Measurements from ENCODE around the gene PACRG.

Gene PACRG

DNA sequence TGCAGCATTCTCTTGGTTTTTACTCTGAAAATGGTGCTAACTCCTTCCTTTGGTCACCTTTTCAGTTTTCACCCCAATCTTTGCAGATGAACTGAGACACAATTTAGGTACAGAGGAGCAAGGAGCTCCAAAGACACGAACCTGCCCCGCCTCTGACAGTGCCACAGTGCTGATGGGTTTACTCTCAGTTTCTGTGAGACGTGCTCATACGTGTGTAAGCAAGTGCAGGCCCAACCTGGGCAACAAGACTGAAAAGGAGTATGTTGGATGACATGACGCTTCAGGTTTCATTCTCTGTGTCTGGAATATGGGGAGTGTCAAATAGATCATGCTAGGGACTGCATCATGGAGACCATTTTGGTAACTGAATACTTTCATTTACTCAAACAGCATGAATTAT, 352.5 kb downstream of the PACRG start:
- Histone ChIP-seq H3K4me3 (no peak overlapping the region), H3K27me3 (no peaks in the 10 kb centered on the region), H3K4me2 (no peak overlapping the region), H3K9ac (no peak overlapping the region), H3K36me3 (no peaks in the 10 kb centered on the region), H3K27ac (no peak overlapping the region), H4K20me1 (no peaks in the 10 kb centered on the region), H3K4me1 (no peaks in the 10 kb centered on the region), H3K9me3 (no peaks in the 10 kb centered on the region)
- no peak for TF ChIP-seq Cebpa-rat (IDR thresholded peaks at IDR 0.05)

DNA sequence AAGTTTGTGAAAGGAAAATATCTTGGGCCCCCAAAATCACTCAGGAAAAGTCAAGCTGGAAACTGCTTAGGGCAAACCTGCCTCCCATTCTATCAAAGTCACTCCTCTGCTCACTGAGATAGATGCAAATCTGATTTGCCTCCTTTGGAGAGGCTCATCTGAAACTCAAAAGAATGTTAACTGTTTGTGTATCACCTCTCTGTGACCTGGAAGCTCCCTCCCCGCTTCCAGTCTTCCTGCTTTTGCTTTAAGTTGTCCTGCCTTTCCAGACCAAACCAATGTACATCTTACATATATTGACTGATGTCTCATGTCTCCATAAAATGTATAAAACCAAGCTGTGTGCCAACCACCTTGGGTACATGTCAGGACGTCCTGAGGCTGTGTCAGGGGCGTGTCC, 355.4 kb downstream of the PACRG start:
- Histone ChIP-seq H3K4me2 (no peak overlapping the region), H4K20me1 (no peaks in the 10 kb centered on the region), H3K4me1 (no peaks in the 10 kb centered on the region), H3K27ac (no peak overlapping the region), H3K27me3 (no peaks in the 10 kb centered on the region), H3K9me3 (no peaks in the 10 kb centered on the region), H3K36me3 (no peaks in the 10 kb centered on the region), H3K9ac (no peak overlapping the region), H3K4me3 (no peak overlapping the region)
- TF ChIP-seq Cebpa-rat (IDR thresholded peaks at IDR 0.05), result no peak

DNA sequence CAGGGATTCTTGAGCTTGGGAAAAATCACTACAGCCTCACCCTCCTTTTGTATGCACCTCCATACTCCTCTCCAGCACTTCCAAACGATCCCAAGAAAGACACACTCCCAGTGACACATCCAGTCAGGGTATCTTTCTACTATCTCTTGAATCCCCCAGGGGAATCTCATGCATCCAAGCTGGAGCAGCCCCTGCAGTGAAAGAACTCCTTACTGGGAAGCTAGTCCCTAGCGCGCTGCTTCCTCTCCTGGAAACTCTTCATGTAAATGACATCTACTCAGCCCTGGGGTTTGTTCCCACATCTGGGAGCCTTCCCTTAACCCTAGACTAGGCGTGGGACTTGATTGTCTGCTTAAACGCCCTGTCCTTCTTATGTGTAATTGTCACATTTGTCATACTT, 357.7 kb downstream of the PACRG start:
- Histone ChIP-seq H3K4me3 (no peak overlapping the region), H3K9me3 (no peaks in the 10 kb centered on the region), H3K27me3 (no peaks in the 10 kb centered on the region), H4K20me1 (no peaks in the 10 kb centered on the region), H3K36me3 (no peaks in the 10 kb centered on the region), H3K27ac (no peak overlapping the region), H3K9ac (no peak overlapping the region), H3K4me1 (no peaks in the 10 kb centered on the region), H3K4me2 (no peak overlapping the region)
- no peak for TF ChIP-seq Cebpa-rat (IDR thresholded peaks at IDR 0.05)

- Histone ChIP-seq H3K9me3 (no peaks in the 10 kb centered on the region), H4K20me1 (no peaks in the 10 kb centered on the region), H3K27ac (no peak overlapping the region), H3K9ac (no peak overlapping the region), H3K27me3 (no peaks in the 10 kb centered on the region), H3K4me2 (no peak overlapping the region), H3K4me1 (no peaks in the 10 kb centered on the region), H3K4me3 (no peak overlapping the region), H3K36me3 (no peaks in the 10 kb centered on the region)
- no peak for TF ChIP-seq Cebpa-rat (IDR thresholded peaks at IDR 0.05)
These were observed 358.3 kb downstream of the PACRG start for GRCh38 chr6:163085861-163086623.

GRCh38 chr6:163086624-163086920, 358.8 kb downstream of the PACRG start:
- Histone ChIP-seq H3K4me3 (no peak overlapping the region), H4K20me1 (no peaks in the 10 kb centered on the region), H3K36me3 (no peaks in the 10 kb centered on the region), H3K9ac (no peak overlapping the region), H3K9me3 (no peaks in the 10 kb centered on the region), H3K27ac (no peak overlapping the region), H3K4me1 (no peaks in the 10 kb centered on the region), H3K27me3 (no peaks in the 10 kb centered on the region), H3K4me2 (no peak overlapping the region)
- TF ChIP-seq Cebpa-rat (IDR thresholded peaks at IDR 0.05), result no peak

GRCh38 chr6:163087981-163088380, 360.2 kb downstream of the PACRG start:
- Histone ChIP-seq H3K36me3 (no peaks in the 10 kb centered on the region), H3K4me2 (no peak overlapping the region), H3K27ac (no peak overlapping the region), H3K9ac (no peak overlapping the region), H4K20me1 (no peaks in the 10 kb centered on the region), H3K9me3 (no peaks in the 10 kb centered on the region), H3K27me3 (no peaks in the 10 kb centered on the region), H3K4me1 (no peaks in the 10 kb centered on the region), H3K4me3 (no peak overlapping the region)
- TF ChIP-seq Cebpa-rat (IDR thresholded peaks at IDR 0.05), result no peak

GRCh38 chr6:163092876-163093275, 365.1 kb downstream of the PACRG start:
- Histone ChIP-seq H3K27me3 (no peaks in the 10 kb centered on the region), H3K9me3 (no peaks in the 10 kb centered on the region), H3K4me1 (no peaks in the 10 kb centered on the region), H3K4me2 (no peak overlapping the region), H3K4me3 (no peak overlapping the region), H4K20me1 (no peaks in the 10 kb centered on the region), H3K9ac (no peak overlapping the region), H3K27ac (no peak overlapping the region), H3K36me3 (no peaks in the 10 kb centered on the region)
- TF ChIP-seq Cebpa-rat (IDR thresholded peaks at IDR 0.05), result no peak

GRCh38 chr6:163094881-163095280, 367.1 kb downstream of the PACRG start:
- no peak for TF ChIP-seq Cebpa-rat (IDR thresholded peaks at IDR 0.05)
- Histone ChIP-seq H3K4me1 (no peaks in the 10 kb centered on the region), H3K9ac (no peak overlapping the region), H3K36me3 (no peaks in the 10 kb centered on the region), H3K27me3 (no peaks in the 10 kb centered on the region), H4K20me1 (no peaks in the 10 kb centered on the region), H3K4me3 (no peak overlapping the region), H3K4me2 (no peak overlapping the region), H3K27ac (no peak overlapping the region), H3K9me3 (peaks cover 1% of the 10 kb centered on the region; the same call in 1 of the 2 replicates)

- Histone ChIP-seq H3K27ac (no peak overlapping the region), H4K20me1 (no peaks in the 10 kb centered on the region), H3K4me1 (no peaks in the 10 kb centered on the region), H3K9me3 (peaks cover 6% of the 10 kb centered on the region; the same call in 1 of the 2 replicates), H3K4me2 (no peak overlapping the region), H3K27me3 (no peaks in the 10 kb centered on the region), H3K4me3 (no peak overlapping the region), H3K9ac (no peak overlapping the region), H3K36me3 (no peaks in the 10 kb centered on the region)
- TF ChIP-seq Cebpa-rat (IDR thresholded peaks at IDR 0.05), result no peak
These were observed 367.6 kb downstream of the PACRG start for GRCh38 chr6:163095401-163095800.

GRCh38 chr6:163098827-163099479, 371.2 kb downstream of the PACRG start:
- Histone ChIP-seq H3K4me3 (no peak overlapping the region), H3K9me3 (peaks cover 6% of the 10 kb centered on the region; the same call in 1 of the 2 replicates), H3K4me2 (no peak overlapping the region), H3K36me3 (no peaks in the 10 kb centered on the region), H3K27ac (no peak overlapping the region), H3K9ac (no peak overlapping the region), H3K4me1 (no peaks in the 10 kb centered on the region), H4K20me1 (no peaks in the 10 kb centered on the region), H3K27me3 (no peaks in the 10 kb centered on the region)
- no peak for TF ChIP-seq Cebpa-rat (IDR thresholded peaks at IDR 0.05)

Data from BLaER1 (cell line).